HEK293 (cell line): ENCODE results near the gene PRRG3.

Experiments used
- CTCF ChIA-PET: fragments of 350-600 bp; formaldehyde crosslinking; extraction: SDS; loops from one replicate; lab custom pipeline; 2021; ENCODE audit warnings: antibody characterized with exemption; lab: Yijun Ruan, JAX
- POLR2A ChIA-PET: fragments of 300-600 bp; formaldehyde crosslinking; extraction: SDS; loops from one replicate; lab custom pipeline; 2020; ENCODE audit warnings: antibody characterized with exemption, inconsistent platforms; lab: Yijun Ruan, JAX
- H3K27ac ChIP-seq: fragments of 200-500 bp; sonication (Bioruptor generic); 2 replicates; pipeline ENCODE4 v1.5.1; 2014; ENCODE audit warnings: low read depth, low read length, control low read depth, inconsistent platforms; ENCODE audit errors: extremely low read depth
- H3K36me3 ChIP-seq, 2 experiments: fragments of 200-500 bp in 1 of 2; sonication (Bioruptor generic) in 1 of 2; 1 replicate in 1 of 2; 2 replicates in 1 of 2; pipeline ENCODE4 v1.5.1; 2014 to 2017; ENCODE audit warnings: inconsistent platforms in 2 of 2, low read length in 2 of 2; ENCODE audit not compliant: control insufficient read depth in 2 of 2, insufficient read depth in 1 of 2
- H3K4me1 ChIP-seq: fragments of 200-500 bp; sonication (Bioruptor generic); 2 replicates; pipeline ENCODE4 v1.5.1; 2014; ENCODE audit warnings: mild to moderate bottlenecking, low read length, inconsistent platforms; ENCODE audit not compliant: control insufficient read depth, insufficient read depth
- H3K4me3 ChIP-seq: 2 replicates; pipeline ENCODE4 v1.5.1; 2011; ENCODE audit warnings: low read depth, mild to moderate bottlenecking, control low read depth, low read length, moderate library complexity
- H3K9me3 ChIP-seq: fragments of 200-500 bp; sonication (Bioruptor generic); 2 replicates; pipeline ENCODE4 v1.5.1; 2014; ENCODE audit warnings: low read depth, low read length, inconsistent platforms; ENCODE audit not compliant: control insufficient read depth, insufficient read depth
- BCL11A ChIP-seq: fragments of 450-650 bp; formaldehyde crosslinking; IDR thresholded peaks from 2 replicates; pipeline ENCODE4 v1.5.1; 2016; ENCODE audit warnings: low read depth, missing biosample characterization, missing genetic modification characterization
- CTCF ChIP-seq: fragments of 450-650 bp; formaldehyde crosslinking; IDR thresholded peaks from 2 replicates; pipeline ENCODE4 v1.5.1; 2016; ENCODE audit warnings: missing biosample characterization, missing genetic modification characterization
- EGR2 ChIP-seq: fragments of 450-650 bp; formaldehyde crosslinking; IDR thresholded peaks from 2 replicates; pipeline ENCODE4 v1.5.1; 2016; ENCODE audit warnings: low read depth, missing biosample characterization, missing genetic modification characterization
- GLI2 ChIP-seq: fragments of 450-650 bp; formaldehyde crosslinking; IDR thresholded peaks from 2 replicates; pipeline ENCODE4; 2017; ENCODE audit warnings: missing biosample characterization, missing genetic modification characterization, low read depth, borderline replicate concordance
- KLF10 ChIP-seq: fragments of 450-650 bp; IDR thresholded peaks from 2 replicates; pipeline ENCODE4 v1.5.1; 2018; ENCODE audit warnings: missing biosample characterization, mild to moderate bottlenecking, missing genetic modification characterization
- MZF1 ChIP-seq: fragments of 450-650 bp; formaldehyde crosslinking; IDR thresholded peaks from 2 replicates; pipeline ENCODE4 v1.5.1; 2017; ENCODE audit warnings: missing biosample characterization, missing genetic modification characterization, borderline replicate concordance
- SETDB1 ChIP-seq: IDR thresholded peaks from one replicate; pipeline ENCODE4 v1.6.1; 2017; ENCODE audit warnings: mild to moderate bottlenecking, low read length, moderate library complexity, mixed read lengths; ENCODE audit not compliant: insufficient read length
- TSHZ1 ChIP-seq: fragments of 450-650 bp; formaldehyde crosslinking; IDR thresholded peaks from 2 replicates; pipeline ENCODE4 v1.5.1; 2016; ENCODE audit warnings: missing biosample characterization, missing genetic modification characterization, borderline replicate concordance
- YY1 ChIP-seq: fragments of 450-650 bp; formaldehyde crosslinking; IDR thresholded peaks from 2 replicates; pipeline ENCODE4 v1.5.1; 2018; ENCODE audit warnings: missing biosample characterization, missing genetic modification characterization
- ZFHX2 ChIP-seq: fragments of 450-650 bp; formaldehyde crosslinking; conservative IDR thresholded peaks from 2 replicates; pipeline ENCODE4 v1.5.1; 2016; ENCODE audit warnings: missing biosample characterization, missing genetic modification characterization
- ZNF112 ChIP-seq: fragments of 450-650 bp; formaldehyde crosslinking; IDR thresholded peaks from 2 replicates; pipeline ENCODE4 v1.5.0; 2017; ENCODE audit warnings: missing biosample characterization, missing genetic modification characterization
- ZNF157 ChIP-seq: fragments of 450-650 bp; formaldehyde crosslinking; IDR thresholded peaks from 2 replicates; pipeline ENCODE4 v1.5.1; 2016; ENCODE audit warnings: missing biosample characterization, missing genetic modification characterization
- ZNF202 ChIP-seq: fragments of 450-650 bp; formaldehyde crosslinking; IDR thresholded peaks from 2 replicates; pipeline ENCODE4 v1.5.1; 2016; ENCODE audit warnings: missing biosample characterization, missing genetic modification characterization, borderline replicate concordance
- ZNF266 ChIP-seq: fragments of 450-650 bp; formaldehyde crosslinking; IDR thresholded peaks from 2 replicates; pipeline ENCODE4 v1.5.1; 2016; ENCODE audit warnings: missing biosample characterization, missing genetic modification characterization, low read depth
- ZNF426 ChIP-seq: fragments of 450-650 bp; formaldehyde crosslinking; IDR thresholded peaks from 2 replicates; pipeline ENCODE4 v1.5.1; 2017; ENCODE audit warnings: missing biosample characterization, missing genetic modification characterization, mild to moderate bottlenecking, inconsistent platforms, moderate library complexity
- ZNF654 ChIP-seq: fragments of 450-650 bp; formaldehyde crosslinking; IDR thresholded peaks from 2 replicates; pipeline ENCODE4 v1.5.1; 2016; ENCODE audit warnings: low read depth, missing biosample characterization, missing genetic modification characterization
- ZNF707 ChIP-seq: fragments of 450-650 bp; formaldehyde crosslinking; IDR thresholded peaks from 2 replicates; pipeline ENCODE4 v1.5.1; 2016; ENCODE audit warnings: missing biosample characterization, missing genetic modification characterization
- ZNF776 ChIP-seq: fragments of 450-650 bp; formaldehyde crosslinking; IDR thresholded peaks from 2 replicates; pipeline ENCODE4 v1.5.0; 2017; ENCODE audit warnings: missing biosample characterization, missing genetic modification characterization, borderline replicate concordance
- ZNF791 ChIP-seq: fragments of 450-650 bp; formaldehyde crosslinking; IDR thresholded peaks from 2 replicates; pipeline ENCODE4 v1.5.1; 2016; ENCODE audit warnings: missing biosample characterization, missing genetic modification characterization

Gene PRRG3

GRCh38 chrX:151702741-151703340 lies 7.6 kb downstream of the PRRG3 start (continued):
- no peak for TF ChIP-seq BCL11A (tag by site-specific recombination)
- no peak for TF ChIP-seq ZNF112
- TF ChIP-seq ZNF707, result no peak
- TF ChIP-seq YY1 (tag by site-specific recombination), result no peak
- no peak for TF ChIP-seq TSHZ1 (tag by site-specific recombination)
- TF ChIP-seq ZNF157 (tag by site-specific recombination), result no peak

DNA sequence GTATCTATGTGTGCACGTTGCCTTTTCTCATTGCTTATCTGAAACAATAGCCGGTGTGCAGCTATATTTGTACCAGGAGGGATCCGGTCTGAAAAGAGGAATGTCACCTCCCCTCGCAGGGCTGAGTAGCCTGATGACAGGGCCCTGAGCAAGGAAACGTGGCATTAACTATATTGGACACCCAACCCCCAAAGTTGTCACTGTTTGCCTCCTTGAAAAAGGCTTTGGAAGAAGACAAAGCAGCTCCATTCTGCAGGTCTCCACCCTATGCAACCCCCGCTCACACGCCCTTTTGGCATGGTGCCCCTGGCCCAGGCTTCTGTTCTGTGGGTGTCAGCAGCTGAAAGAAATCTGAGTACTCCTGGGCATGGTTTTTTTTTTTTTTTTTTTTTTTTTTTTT lies 8.2 kb downstream of the PRRG3 start:
- no peaks in the 10 kb centered on the region for H3K4me1 ChIP-seq
- TF ChIP-seq KLF10, result no peak
- TF ChIP-seq ZNF426 (tag by site-specific recombination), result no peak
- TF ChIP-seq ZNF202 (tag by site-specific recombination), result no peak
- TF ChIP-seq EGR2 (tag by site-specific recombination), result peak; percentile 23; the same call in 1 of the 2 replicates
- TF ChIP-seq ZNF654 (tag by site-specific recombination), result no peak
- TF ChIP-seq ZNF776 (tag by site-specific recombination), result no peak
- peak; percentile 36; the same call in 1 of the 2 replicates for TF ChIP-seq ZFHX2 (tag by site-specific recombination)
- TF ChIP-seq GLI2 (tag by site-specific recombination), result no peak
- TF ChIP-seq ZNF266, result no peak
- TF ChIP-seq, all 188 proteins: peak for 2
- CTCF ChIA-PET, result interaction anchor here (0.6 to 1.0 kb wide), 2 partner anchors 10 to 555 kb away, joined by 3 to 4 read pairs; no protein-coding TSS in a partner anchor
- H3K27ac ChIP-seq, result no peak overlapping the region
- POLR2A ChIA-PET, result no interaction called here
- no peaks in the 10 kb centered on the region for H3K9me3 ChIP-seq
- H3K36me3 ChIP-seq, result no peaks in the 10 kb centered on the region
- H3K4me3 ChIP-seq, result no peak overlapping the region

- no peaks in the 10 kb centered on the region for H3K4me1 ChIP-seq
- no peaks in the 10 kb centered on the region for H3K9me3 ChIP-seq
- H3K27ac ChIP-seq, result no peak overlapping the region
- H3K36me3 ChIP-seq, result no peaks in the 10 kb centered on the region
- CTCF ChIA-PET, result interaction anchor here (1.0 kb wide), 1 partner anchor 9 kb away, joined by 4 read pairs; no protein-coding TSS in a partner anchor
- TF ChIP-seq CTCF (tag by site-specific recombination), result no peak
- TF ChIP-seq EGR2 (tag by site-specific recombination), result 0 out of 2 replicates have a peak, but pooled peaks have one; percentile 2
- no peak for TF ChIP-seq KLF10
- no peak for TF ChIP-seq ZNF791
- no peak for TF ChIP-seq MZF1 (tag by site-specific recombination)
- TF ChIP-seq SETDB1, result no peak
- TF ChIP-seq, all 188 proteins: peak for 1
- POLR2A ChIA-PET, result no interaction called here
- no peak overlapping the region for H3K4me3 ChIP-seq
Measured at GRCh38 chrX:151704041-151704663, 8.9 kb downstream of the PRRG3 start.
